Fibroblast of lung (primary cell): ENCODE results near the gene HPX. TPM values are rescaled to one million over a fixed set of nuclear protein-coding genes. Genes with fewer than 3 reads are reported as not detected.

ENCODE experiments used
- DNase-seq, 2 donors: peaks; one replicate each; pipeline versions ENCODE4 v3.0.0 to v3.0.0-alpha.2; 2010; ENCODE audit warnings: low read depth in 2 of 2
- H2AFZ ChIP-seq: 2 replicates; pipeline ENCODE4 v1.5.1; 2012; ENCODE audit warnings: low read length, control low read depth, inconsistent platforms
- H3K27ac ChIP-seq: 2 replicates; pipeline ENCODE4 v1.5.1; 2011; ENCODE audit warnings: low read length, control low read depth; ENCODE audit not compliant: insufficient read depth
- H3K27me3 ChIP-seq: 2 replicates; pipeline ENCODE4 v1.5.1; 2011; ENCODE audit warnings: mild to moderate bottlenecking, low read length; ENCODE audit not compliant: control insufficient read depth, insufficient read depth
- H3K36me3 ChIP-seq: 2 replicates; pipeline ENCODE4 v1.5.1; 2011; ENCODE audit warnings: low read length; ENCODE audit not compliant: control insufficient read depth, insufficient read depth
- H3K4me1 ChIP-seq: 2 replicates; pipeline ENCODE4 v1.5.1; 2011; ENCODE audit warnings: low read length; ENCODE audit not compliant: control insufficient read depth, insufficient read depth; ENCODE audit errors: extremely low read depth
- H3K4me2 ChIP-seq: 2 replicates; pipeline ENCODE4 v1.5.1; 2011; ENCODE audit warnings: low read length, control low read depth; ENCODE audit not compliant: insufficient read depth; ENCODE audit errors: extremely low read depth
- H3K4me3 ChIP-seq, 4 experiments: fragments of 200-600 bp in 1 of 4; sonication (generic) in 1 of 4; replicated peaks in 1 of 4; 2 replicates each; pipeline ENCODE4 v1.5.1; 2011 to 2016; ENCODE audit warnings: low read length in 4 of 4, low read depth in 3 of 4, mild to moderate bottlenecking in 3 of 4, control low read depth in 2 of 4, inconsistent platforms in 1 of 4, mixed read lengths in 1 of 4; ENCODE audit not compliant: insufficient read depth in 1 of 4; ENCODE audit errors: control extremely low read depth in 1 of 4
- H3K79me2 ChIP-seq: 2 replicates; pipeline ENCODE4 v1.5.1; 2012; ENCODE audit warnings: mild to moderate bottlenecking, low read length, inconsistent platforms; ENCODE audit not compliant: control insufficient read depth, insufficient read depth
- H3K9ac ChIP-seq: 2 replicates; pipeline ENCODE4 v1.5.1; 2011; ENCODE audit warnings: mild to moderate bottlenecking, low read length, control low read depth; ENCODE audit not compliant: insufficient read depth
- H3K9me3 ChIP-seq: 2 replicates; pipeline ENCODE4 v1.5.1; 2012; ENCODE audit warnings: low read depth, low read length; ENCODE audit not compliant: control insufficient read depth, insufficient read depth
- H4K20me1 ChIP-seq: 2 replicates; pipeline ENCODE4 v1.5.1; 2011; ENCODE audit warnings: low read length; ENCODE audit not compliant: control insufficient read depth, insufficient read depth; ENCODE audit errors: extremely low read depth
- EZH2 ChIP-seq: IDR thresholded peaks from 2 replicates; pipeline ENCODE4 v1.5.1; 2012; ENCODE audit warnings: low read length, control low read depth, mild to moderate bottlenecking; ENCODE audit errors: missing control alignments
- polyA plus RNA-seq, 2 donors: library from polyadenylated mRNA; depleted of rRNA in 1 of 2; stranded (reverse) in 1 of 2; unstranded in 1 of 2; fragments of >200 nt; gene quantifications; 2 replicates each; pipeline ENCODE4 v1.2.1, GENCODE V29; 2011 to 2012; ENCODE audit warnings: missing spikeins in 1 of 2
- total RNA-seq: library from RNA; depleted of rRNA; stranded (reverse); fragments of >200 nt; gene quantifications from 2 replicates; pipeline ENCODE4 v1.2.1, GENCODE V29; 2014
- TF ChIP-seq, protein P1 (sequence below), 2 donors: IDR thresholded peaks in 1 of 2; conservative IDR thresholded peaks in 1 of 2; 1 replicate in 1 of 2; 2 replicates in 1 of 2; pipeline ENCODE4 v1.5.1; 2011 to 2012; ENCODE audit warnings: low read length in 2 of 2, control low read depth in 1 of 2, inconsistent platforms in 1 of 2, low read depth in 1 of 2, mild to moderate bottlenecking in 1 of 2

Gene HPX
- total and polyA plus RNA-seq, 2 donors (not counting 1 experiment from before 2014, with no cell fraction given) = 0.18 to 0.83 TPM

GRCh38 chr11:6448574-6448973, 7.8 kb upstream of the HPX start:
- DNase-seq = no peak
- TF ChIP-seq, protein P1, sequence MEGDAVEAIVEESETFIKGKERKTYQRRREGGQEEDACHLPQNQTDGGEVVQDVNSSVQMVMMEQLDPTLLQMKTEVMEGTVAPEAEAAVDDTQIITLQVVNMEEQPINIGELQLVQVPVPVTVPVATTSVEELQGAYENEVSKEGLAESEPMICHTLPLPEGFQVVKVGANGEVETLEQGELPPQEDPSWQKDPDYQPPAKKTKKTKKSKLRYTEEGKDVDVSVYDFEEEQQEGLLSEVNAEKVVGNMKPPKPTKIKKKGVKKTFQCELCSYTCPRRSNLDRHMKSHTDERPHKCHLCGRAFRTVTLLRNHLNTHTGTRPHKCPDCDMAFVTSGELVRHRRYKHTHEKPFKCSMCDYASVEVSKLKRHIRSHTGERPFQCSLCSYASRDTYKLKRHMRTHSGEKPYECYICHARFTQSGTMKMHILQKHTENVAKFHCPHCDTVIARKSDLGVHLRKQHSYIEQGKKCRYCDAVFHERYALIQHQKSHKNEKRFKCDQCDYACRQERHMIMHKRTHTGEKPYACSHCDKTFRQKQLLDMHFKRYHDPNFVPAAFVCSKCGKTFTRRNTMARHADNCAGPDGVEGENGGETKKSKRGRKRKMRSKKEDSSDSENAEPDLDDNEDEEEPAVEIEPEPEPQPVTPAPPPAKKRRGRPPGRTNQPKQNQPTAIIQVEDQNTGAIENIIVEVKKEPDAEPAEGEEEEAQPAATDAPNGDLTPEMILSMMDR (conservative IDR thresholded peaks at IDR 0.05 in 1 of 2, IDR thresholded peaks at IDR 0.05 in 1 of 2; ENCODE audit: low read depth in 1 of 2, low read length in 2 of 2) = no peak
- TF ChIP-seq EZH2 = no peak
- no peaks in the 10 kb centered on the region for H4K20me1 ChIP-seq
- no peak overlapping the region for H3K4me2 ChIP-seq
- H2AFZ ChIP-seq = no peak overlapping the region
- no peaks in the 10 kb centered on the region for H3K79me2 ChIP-seq
- no peak overlapping the region for H3K9ac ChIP-seq
- H3K36me3 ChIP-seq = peaks cover 11% of the 10 kb centered on the region
- H3K4me1 ChIP-seq = no peaks in the 10 kb centered on the region
- no peaks in the 10 kb centered on the region for H3K9me3 ChIP-seq
- no peaks in the 10 kb centered on the region for H3K27me3 ChIP-seq
- no peak overlapping the region for H3K27ac ChIP-seq
- no peak overlapping the region for H3K4me3 ChIP-seq

- Histone ChIP-seq H3K36me3 (no peaks in the 10 kb centered on the region), H3K9me3 (no peaks in the 10 kb centered on the region), H2AFZ (no peak overlapping the region), H3K9ac (no peak overlapping the region), H3K4me1 (no peaks in the 10 kb centered on the region), H3K4me3 (no peak overlapping the region), H3K79me2 (no peaks in the 10 kb centered on the region), H4K20me1 (no peaks in the 10 kb centered on the region), H3K4me2 (no peak overlapping the region), H3K27ac (no peak overlapping the region), H3K27me3 (no peaks in the 10 kb centered on the region)
- DNase-seq = peak; percentile 45 to 61
- no peak for TF ChIP-seq EZH2
- TF ChIP-seq, protein P1 (conservative IDR thresholded peaks at IDR 0.05 in 1 of 2, IDR thresholded peaks at IDR 0.05 in 1 of 2; ENCODE audit: low read depth in 1 of 2, low read length in 2 of 2) = peak; percentile 76 to 92
These were observed 2.6 kb upstream of the HPX start for GRCh38 chr11:6443269-6444003.

DNA sequence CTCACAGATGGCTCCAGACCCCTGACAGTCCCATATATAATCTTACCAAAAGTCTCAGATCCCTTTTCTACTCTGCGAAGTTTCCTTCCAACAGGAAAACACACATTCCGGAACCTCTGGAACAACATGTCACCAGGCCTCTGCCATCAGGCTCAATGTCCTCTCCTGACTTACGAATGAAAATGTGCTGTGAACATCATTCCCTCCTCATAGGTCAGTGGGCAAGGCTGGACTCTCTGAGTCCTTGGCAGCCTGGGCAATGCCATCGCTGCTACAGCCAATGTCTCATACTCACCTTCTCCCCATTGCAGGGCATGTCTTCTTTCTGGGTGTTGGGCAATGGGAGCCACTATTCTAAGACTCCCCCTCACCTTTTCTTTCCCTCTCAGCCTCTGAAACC, 1.7 kb upstream of the HPX start:
- no peak overlapping the region for H3K4me2 ChIP-seq
- H3K27me3 ChIP-seq = no peaks in the 10 kb centered on the region
- no peak for TF ChIP-seq EZH2
- TF ChIP-seq, protein P1 (conservative IDR thresholded peaks at IDR 0.05 in 1 of 2, IDR thresholded peaks at IDR 0.05 in 1 of 2; ENCODE audit: low read depth in 1 of 2, low read length in 2 of 2) = no peak
- H3K36me3 ChIP-seq = no peaks in the 10 kb centered on the region
- DNase-seq = no peak
- no peak overlapping the region for H3K4me3 ChIP-seq
- no peaks in the 10 kb centered on the region for H4K20me1 ChIP-seq
- no peak overlapping the region for H2AFZ ChIP-seq
- H3K27ac ChIP-seq = no peak overlapping the region
- H3K79me2 ChIP-seq = no peaks in the 10 kb centered on the region
- H3K4me1 ChIP-seq = no peaks in the 10 kb centered on the region
- no peaks in the 10 kb centered on the region for H3K9me3 ChIP-seq
- no peak overlapping the region for H3K9ac ChIP-seq
